Uterus (tissue), 2 donors: ENCODE results near the gene ITPA.

ENCODE experiments used
- POLR2A ChIP-seq, 2 donors: fragments of 450-650 bp; IDR thresholded peaks; one replicate each; pipeline ENCODE4 v1.6.1; 2016; ENCODE audit warnings: antibody characterized with exemption in 2 of 2, mild to moderate bottlenecking in 1 of 2, moderate library complexity in 1 of 2
- TF ChIP-seq, protein P1 (sequence below), 4 experiments: fragments of 200-600 bp in 2 of 4; fragments of 450-650 bp in 2 of 4; sonication (generic) in 2 of 4; IDR thresholded peaks; one replicate each; pipeline ENCODE4 v1.5.1; 2016 to 2019; ENCODE audit warnings: antibody characterized with exemption in 4 of 4, mild to moderate bottlenecking in 2 of 4, moderate library complexity in 1 of 4

- TF ChIP-seq, protein P1, sequence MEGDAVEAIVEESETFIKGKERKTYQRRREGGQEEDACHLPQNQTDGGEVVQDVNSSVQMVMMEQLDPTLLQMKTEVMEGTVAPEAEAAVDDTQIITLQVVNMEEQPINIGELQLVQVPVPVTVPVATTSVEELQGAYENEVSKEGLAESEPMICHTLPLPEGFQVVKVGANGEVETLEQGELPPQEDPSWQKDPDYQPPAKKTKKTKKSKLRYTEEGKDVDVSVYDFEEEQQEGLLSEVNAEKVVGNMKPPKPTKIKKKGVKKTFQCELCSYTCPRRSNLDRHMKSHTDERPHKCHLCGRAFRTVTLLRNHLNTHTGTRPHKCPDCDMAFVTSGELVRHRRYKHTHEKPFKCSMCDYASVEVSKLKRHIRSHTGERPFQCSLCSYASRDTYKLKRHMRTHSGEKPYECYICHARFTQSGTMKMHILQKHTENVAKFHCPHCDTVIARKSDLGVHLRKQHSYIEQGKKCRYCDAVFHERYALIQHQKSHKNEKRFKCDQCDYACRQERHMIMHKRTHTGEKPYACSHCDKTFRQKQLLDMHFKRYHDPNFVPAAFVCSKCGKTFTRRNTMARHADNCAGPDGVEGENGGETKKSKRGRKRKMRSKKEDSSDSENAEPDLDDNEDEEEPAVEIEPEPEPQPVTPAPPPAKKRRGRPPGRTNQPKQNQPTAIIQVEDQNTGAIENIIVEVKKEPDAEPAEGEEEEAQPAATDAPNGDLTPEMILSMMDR (IDR thresholded peaks at IDR 0.05) = no peak
- no peak for TF ChIP-seq POLR2A (IDR thresholded peaks at IDR 0.05)
These were observed 18.6 kb upstream of the ITPA start for GRCh38 chr20:3190681-3191111.
